NOMO-1 (cell line): ENCODE data around the gene AKT2.
A peak's percentile ranks its signal among the peaks of the same experiment; 100 is the strongest.
"Not testable (repeated sequence)": the region's sequence is repeated elsewhere in the genome, so short reads cannot be mapped to it uniquely, and the experiment has no call there.

Source experiments
- DNase-seq, 2 experiments: peaks; one replicate each; lab custom pipeline; 2025; ENCODE audit not compliant: unreplicated experiment in 2 of 2; lab: John Stamatoyannopoulos, UW

AKT2 gene

GRCh38 chr19:40223135-40223822 lies 61.9 kb downstream of the AKT2 start:
- DNase-seq = no peak

GRCh38 chr19:40221858-40222619 lies 63.1 kb downstream of the AKT2 start:
- peak; percentile 62 to 78 for DNase-seq

GRCh38 chr19:40220674-40221073 lies 64.5 kb downstream of the AKT2 start:
- DNase-seq = no peak

GRCh38 chr19:40219721-40220276 lies 65.3 kb downstream of the AKT2 start:
- DNase-seq = no peak

- not testable (repeated sequence) for DNase-seq
Measured at GRCh38 chr19:40219029-40219428, 66.1 kb downstream of the AKT2 start.

- no peak for DNase-seq
Measured at GRCh38 chr19:40217934-40218890, 66.9 kb downstream of the AKT2 start, which contains the start of gene TTC9B. Gene TTC9B (minus strand): TSS chr19:40218384. CDS start chr19:40218381, 3 bp downstream.

GRCh38 chr19:40217027-40217810 lies 67.9 kb downstream of the AKT2 start:
- DNase-seq = peak in 1 of 2 experiments; percentile 3

- no peak for DNase-seq
Measured at GRCh38 chr19:40216777-40217026, 68.4 kb downstream of the AKT2 start.

GRCh38 chr19:40216013-40216776 lies 69.0 kb downstream of the AKT2 start:
- no peak for DNase-seq

- DNase-seq = no peak
Measured at GRCh38 chr19:40214936-40215335, 70.2 kb downstream of the AKT2 start.

GRCh38 chr19:40213882-40214570 lies 71.1 kb downstream of the AKT2 start:
- no peak for DNase-seq

- DNase-seq = no peak
Measured at GRCh38 chr19:40213251-40213829, 71.8 kb downstream of the AKT2 start.

- no peak for DNase-seq
Measured at GRCh38 chr19:40210889-40211288, 74.3 kb downstream of the AKT2 start.

- no peak for DNase-seq
Measured at GRCh38 chr19:40208602-40209001, 76.5 kb downstream of the AKT2 start.

GRCh38 chr19:40205760-40206159 lies 79.4 kb downstream of the AKT2 start:
- no peak for DNase-seq

- no peak for DNase-seq
Measured at GRCh38 chr19:40204381-40204780, 80.8 kb downstream of the AKT2 start.

- DNase-seq = no peak
Measured at GRCh38 chr19:40200341-40201099, 84.6 kb downstream of the AKT2 start.
